BJ (cell line): ENCODE measurements around the gene ITM2C. TPM values are rescaled to one million over a fixed set of nuclear protein-coding genes. Genes with fewer than 3 reads are reported as not detected.

Experiments used
- CTCF ChIA-PET: fragments of 350-600 bp; formaldehyde crosslinking; extraction: SDS; loops from one replicate; lab custom pipeline; 2021; ENCODE audit warnings: antibody characterized with exemption, inconsistent platforms; lab: Yijun Ruan, JAX
- POLR2A ChIA-PET: fragments of 300-600 bp; sonication (Branson Sonifier 250); formaldehyde crosslinking; extraction: SDS; loops from one replicate; lab custom pipeline; 2021; ENCODE audit warnings: antibody characterized with exemption; lab: Charles Lee
- DNase-seq: peaks from one replicate; pipeline ENCODE4 v3.0.0-alpha.2; 2011; ENCODE audit warnings: low read depth
- H3K27me3 ChIP-seq: 2 replicates; pipeline ENCODE4 v1.6.0; 2011; ENCODE audit warnings: low read length; ENCODE audit not compliant: control insufficient read depth, insufficient read depth
- H3K36me3 ChIP-seq: 2 replicates; pipeline ENCODE4 v1.5.1; 2011; ENCODE audit warnings: low read length; ENCODE audit not compliant: control insufficient read depth, insufficient read depth
- H3K4me3 ChIP-seq: 2 replicates; pipeline ENCODE4 v1.5.1; 2011; ENCODE audit warnings: low read depth, mild to moderate bottlenecking, control low read depth, low read length
- polyA plus RNA-seq: library from polyadenylated mRNA; depleted of rRNA; stranded (reverse); fragments of >200 nt; gene quantifications from 2 replicates; pipeline ENCODE4 v1.2.3, GENCODE V29; 2011
- TF ChIP-seq, protein P1 (sequence below): IDR thresholded peaks from 2 replicates; pipeline ENCODE4 v1.5.1; 2011; ENCODE audit warnings: low read depth, mild to moderate bottlenecking, control low read depth, inconsistent platforms, low read length, moderate library complexity; ENCODE audit not compliant: insufficient read depth

Gene ITM2C
- polyA plus RNA-seq, 1 experiment = 885 TPM

DNA sequence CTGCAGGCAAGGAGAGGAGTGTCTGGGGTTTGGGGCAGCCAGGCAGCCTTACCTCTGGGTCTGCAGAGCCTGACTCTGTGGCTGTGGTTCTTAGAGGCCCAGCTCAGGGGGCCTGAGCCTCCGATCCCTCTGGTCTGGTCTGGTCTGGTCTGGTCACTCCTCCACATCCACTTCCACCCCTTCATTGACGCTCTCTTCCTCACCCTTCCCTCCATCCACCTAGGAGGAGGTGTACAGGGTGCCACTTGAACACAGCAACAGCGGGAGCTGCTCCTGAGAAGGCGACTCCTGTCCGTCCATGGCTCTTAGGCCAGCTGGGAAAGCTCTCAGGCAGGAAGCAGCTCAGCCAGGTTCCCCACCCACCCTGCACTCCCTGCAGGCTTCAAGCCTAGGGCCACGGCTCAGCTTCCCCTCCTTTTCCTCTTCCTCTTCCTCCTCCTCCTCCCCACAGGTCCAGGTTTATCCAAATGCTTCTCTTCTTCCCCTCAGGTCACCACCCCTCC is 43.4 kb downstream of the ITM2C start:
- CTCF ChIA-PET = interaction anchor here (0.6 to 1.0 kb wide), 4 partner anchors 9 to 79 kb away, joined by 3 read pairs; no protein-coding TSS in a partner anchor

DNA sequence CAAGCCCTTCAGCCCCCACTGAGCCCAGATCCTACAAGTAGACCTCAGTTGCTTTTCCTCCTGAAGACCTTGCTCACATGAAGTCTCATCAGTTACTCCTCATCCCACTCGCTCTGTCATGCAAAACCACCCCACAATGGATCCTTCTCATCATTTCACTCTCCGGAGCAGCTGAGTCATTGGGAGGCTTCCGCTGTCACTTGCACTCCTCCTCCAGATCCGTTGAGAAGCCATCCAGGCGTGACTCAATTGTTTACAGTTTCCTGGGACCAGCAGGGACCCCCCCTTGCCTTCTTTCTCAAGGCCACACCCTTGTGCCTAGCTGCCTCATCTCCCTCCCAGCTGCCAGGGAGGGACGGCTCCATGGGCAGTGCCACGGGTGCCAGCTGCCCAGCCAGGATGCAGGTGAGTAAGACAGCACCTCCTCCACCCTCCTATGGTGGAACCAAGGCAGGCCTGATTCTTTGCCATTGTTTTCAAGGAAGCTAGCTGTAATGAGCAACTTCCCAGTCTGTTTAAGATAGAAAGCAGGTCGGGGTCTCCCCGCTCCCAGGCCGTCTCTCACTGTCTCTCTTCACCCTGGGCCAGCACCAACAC is 44.0 kb downstream of the ITM2C start:
- ChIA-PET CTCF (interaction anchor here (0.8 to 1.0 kb wide), 2 partner anchors 9 to 79 kb away, joined by 3 read pairs; no protein-coding TSS in a partner anchor), POLR2A (no interaction called here)
- no peaks in the 10 kb centered on the region for H3K36me3 ChIP-seq
- peak; percentile 51 for DNase-seq
- no peak overlapping the region for H3K4me3 ChIP-seq
- no peaks in the 10 kb centered on the region for H3K27me3 ChIP-seq
- TF ChIP-seq, protein P1, sequence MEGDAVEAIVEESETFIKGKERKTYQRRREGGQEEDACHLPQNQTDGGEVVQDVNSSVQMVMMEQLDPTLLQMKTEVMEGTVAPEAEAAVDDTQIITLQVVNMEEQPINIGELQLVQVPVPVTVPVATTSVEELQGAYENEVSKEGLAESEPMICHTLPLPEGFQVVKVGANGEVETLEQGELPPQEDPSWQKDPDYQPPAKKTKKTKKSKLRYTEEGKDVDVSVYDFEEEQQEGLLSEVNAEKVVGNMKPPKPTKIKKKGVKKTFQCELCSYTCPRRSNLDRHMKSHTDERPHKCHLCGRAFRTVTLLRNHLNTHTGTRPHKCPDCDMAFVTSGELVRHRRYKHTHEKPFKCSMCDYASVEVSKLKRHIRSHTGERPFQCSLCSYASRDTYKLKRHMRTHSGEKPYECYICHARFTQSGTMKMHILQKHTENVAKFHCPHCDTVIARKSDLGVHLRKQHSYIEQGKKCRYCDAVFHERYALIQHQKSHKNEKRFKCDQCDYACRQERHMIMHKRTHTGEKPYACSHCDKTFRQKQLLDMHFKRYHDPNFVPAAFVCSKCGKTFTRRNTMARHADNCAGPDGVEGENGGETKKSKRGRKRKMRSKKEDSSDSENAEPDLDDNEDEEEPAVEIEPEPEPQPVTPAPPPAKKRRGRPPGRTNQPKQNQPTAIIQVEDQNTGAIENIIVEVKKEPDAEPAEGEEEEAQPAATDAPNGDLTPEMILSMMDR = no peak

More for the DNA sequence above, 43.4 kb downstream of the ITM2C start:
- H3K27me3 ChIP-seq = no peaks in the 10 kb centered on the region
- no peak for DNase-seq
- no peaks in the 10 kb centered on the region for H3K36me3 ChIP-seq
- H3K4me3 ChIP-seq = no peak overlapping the region
- POLR2A ChIA-PET = no interaction called here
- TF ChIP-seq, protein P1 = no peak

DNA sequence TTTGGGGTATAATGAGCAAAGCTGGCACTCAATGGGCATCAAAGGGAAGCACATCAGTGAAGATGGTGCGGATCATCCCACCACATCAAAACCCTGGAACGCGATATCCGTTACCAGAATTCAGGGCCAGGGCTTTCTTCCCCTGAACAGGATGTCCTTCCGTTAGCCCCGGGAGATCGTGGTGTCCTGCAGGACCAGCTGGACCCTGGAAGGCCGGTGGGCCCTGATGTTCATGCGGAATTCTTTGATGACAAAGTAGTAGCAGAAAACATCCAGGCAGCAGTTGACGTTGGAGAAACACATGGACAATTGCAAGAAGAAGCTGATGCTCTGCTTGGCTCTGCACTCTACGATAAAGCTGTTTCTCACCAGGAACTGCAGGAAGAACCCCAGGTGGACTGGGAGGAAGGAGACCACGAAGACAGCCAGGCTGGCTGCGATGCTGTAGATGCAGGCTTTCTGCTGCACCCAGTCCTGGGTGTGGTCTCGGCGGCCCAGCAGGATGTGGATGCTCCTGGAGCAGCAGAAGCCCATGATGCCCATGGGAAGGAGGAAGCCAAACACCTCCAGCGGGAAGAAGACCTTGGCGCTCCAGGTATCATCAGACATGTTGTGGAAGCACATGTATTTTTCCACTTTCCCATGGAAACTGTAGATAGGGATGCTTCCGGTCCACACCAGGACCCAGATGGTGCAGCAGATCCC is 45.3 kb downstream of the ITM2C start:
- TF ChIP-seq, protein P1 = no peak
- Histone ChIP-seq H3K27me3 (peaks cover 2% of the 10 kb centered on the region; the same call in 1 of the 2 replicates), H3K4me3 (no peak overlapping the region), H3K36me3 (no peaks in the 10 kb centered on the region)
- DNase-seq = no peak
- POLR2A ChIA-PET = no interaction called here
- CTCF ChIA-PET = no interaction called here

DNA sequence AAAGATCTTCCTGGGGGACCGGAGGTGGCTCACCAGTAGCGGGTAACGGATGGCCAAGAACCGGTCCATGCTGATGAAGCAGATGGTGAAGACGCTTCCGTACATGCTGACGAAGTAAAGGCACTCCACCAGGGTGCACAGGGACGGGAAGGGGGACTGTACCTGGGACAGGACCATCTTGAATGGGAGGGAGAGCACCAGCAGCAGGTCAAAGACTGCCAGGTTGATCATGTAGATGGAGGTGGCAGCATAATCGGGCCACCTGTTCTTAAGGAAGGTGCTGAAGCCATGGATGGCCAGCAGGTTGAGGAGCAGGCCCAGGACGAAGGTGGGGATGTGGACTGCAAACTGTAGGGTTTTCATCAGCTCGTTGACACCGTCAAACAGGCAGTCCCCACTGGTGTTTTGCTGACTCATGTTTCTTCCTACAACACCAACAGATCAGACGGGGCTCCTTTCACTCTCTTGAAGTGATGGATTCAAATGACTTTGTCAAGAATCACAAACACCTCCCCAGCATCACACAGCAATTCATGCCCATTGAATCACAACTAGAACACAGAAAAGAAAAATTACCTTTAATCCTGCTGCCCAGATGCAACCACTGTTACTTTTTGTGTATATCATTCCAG is 45.9 kb downstream of the ITM2C start:
- TF ChIP-seq, protein P1 = no peak
- ChIA-PET POLR2A (no interaction called here), CTCF (no interaction called here)
- no peak for DNase-seq
- H3K36me3 ChIP-seq = no peaks in the 10 kb centered on the region
- H3K4me3 ChIP-seq = no peak overlapping the region
- peaks cover 5% of the 10 kb centered on the region; the same call in 1 of the 2 replicates for H3K27me3 ChIP-seq

DNA sequence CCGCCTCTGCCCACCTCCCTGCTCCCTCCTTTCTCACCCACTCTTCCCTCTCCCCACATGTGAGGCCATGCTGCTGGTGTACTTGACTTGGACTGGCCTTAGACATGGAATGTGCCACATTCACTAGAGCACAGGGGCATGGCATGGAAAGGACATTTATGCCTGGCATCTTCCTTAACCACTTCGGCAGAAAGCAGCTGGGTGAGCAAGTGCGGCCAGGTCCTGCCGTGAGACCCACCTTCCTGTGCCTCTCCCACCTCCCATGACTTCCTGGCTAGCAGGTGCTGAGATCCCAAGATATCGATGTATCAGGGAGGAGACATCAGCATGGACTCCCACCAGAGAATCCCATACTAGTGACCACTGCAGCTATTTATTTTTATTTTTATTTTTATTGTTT is 47.3 kb downstream of the ITM2C start:
- TF ChIP-seq, protein P1 = no peak
- H3K27me3 ChIP-seq = peaks cover 5% of the 10 kb centered on the region; the same call in 1 of the 2 replicates
- ChIA-PET CTCF (interaction anchor here (1.3 to 2.0 kb wide), 3 partner anchors 12 to 75 kb away, joined by 3 to 6 read pairs (median 3); no protein-coding TSS in a partner anchor), POLR2A (no interaction called here)
- DNase-seq = no peak
- H3K36me3 ChIP-seq = no peaks in the 10 kb centered on the region
- H3K4me3 ChIP-seq = no peak overlapping the region
